ENCODE results near the gene ZBTB7C. TPM values are rescaled to one million over a fixed set of nuclear protein-coding genes. Genes with fewer than 3 reads are reported as not detected.

Gene ZBTB7C
- 15.0 TPM for total RNA-seq
- long read RNA-seq, partial matches to known transcripts, result 11 of 39 reads
- long read RNA-seq, other reads (novel, unspliced or antisense), result 28 of 39 reads

- intact Hi-C loops (cut with DNase I), result no loop called here
- Histone ChIP-seq H3K4me1 (peaks cover 25% of the 10 kb centered on the region), H3K36me3 (no peaks in the 10 kb centered on the region), H3K27ac (peak within 1 kb of the TSS; percentile 79), H3K27me3 (ENCODE audit: low read depth) (peaks cover 31% of the 10 kb centered on the region), H3K4me3 (peak within 1 kb of the TSS; percentile 77), H3K9me3 (no peaks in the 10 kb centered on the region)
- DNase-seq, result peak; percentile 57
- peak; percentile 31 to 46 for ATAC-seq
- TF ChIP-seq CTCF (IDR thresholded peaks at IDR 0.05), result no peak
Observed at GRCh38 chr18:48408727-48409590, at the start of gene ZBTB7C. TSS of gene ZBTB7C (minus strand) at chr18:48409383.

- intact Hi-C loops (cut with DNase I), result no loop called here
- no peak for ATAC-seq
- TF ChIP-seq CTCF (IDR thresholded peaks at IDR 0.05), result no peak
- Histone ChIP-seq H3K4me1 (peaks cover 6% of the 10 kb centered on the region), H3K27ac (no peak overlapping the region), H3K4me3 (no peak overlapping the region), H3K9me3 (no peaks in the 10 kb centered on the region), H3K27me3 (ENCODE audit: low read depth) (no peaks in the 10 kb centered on the region), H3K36me3 (no peaks in the 10 kb centered on the region)
- DNase-seq, result no peak
Observed at GRCh38 chr18:48456838-48457237, 47.7 kb upstream of the ZBTB7C start.

- no peaks in the 10 kb centered on the region for H3K36me3 ChIP-seq
- DNase-seq (no peak), ATAC-seq (peak in 1 of 2 donors; percentile 41)
- no peak for TF ChIP-seq CTCF (IDR thresholded peaks at IDR 0.05)
- H3K4me3 ChIP-seq, result no peak overlapping the region
- H3K9me3 ChIP-seq, result no peaks in the 10 kb centered on the region
- H3K4me1 ChIP-seq, result peaks cover 6% of the 10 kb centered on the region
- intact Hi-C loops (cut with DNase I), result no loop called here
- no peaks in the 10 kb centered on the region for H3K27me3 ChIP-seq (ENCODE audit: low read depth)
- no peak overlapping the region for H3K27ac ChIP-seq
Observed at GRCh38 chr18:48455555-48456478, 46.6 kb upstream of the ZBTB7C start.

GRCh38 chr18:48454261-48454757 is 45.1 kb upstream of the ZBTB7C start:
- ATAC-seq, result no peak
- H3K4me3 ChIP-seq, result no peak overlapping the region
- no peaks in the 10 kb centered on the region for H3K27me3 ChIP-seq (ENCODE audit: low read depth)
- peaks cover 6% of the 10 kb centered on the region for H3K4me1 ChIP-seq
- H3K36me3 ChIP-seq, result no peaks in the 10 kb centered on the region
- H3K27ac ChIP-seq, result no peak overlapping the region
- no peak for TF ChIP-seq CTCF (IDR thresholded peaks at IDR 0.05)
- intact Hi-C loops (cut with DNase I), result no loop called here
- no peaks in the 10 kb centered on the region for H3K9me3 ChIP-seq
- no peak for DNase-seq

- H3K4me1 ChIP-seq, result peaks cover 6% of the 10 kb centered on the region
- no peaks in the 10 kb centered on the region for H3K27me3 ChIP-seq (ENCODE audit: low read depth)
- no peak overlapping the region for H3K4me3 ChIP-seq
- no peak overlapping the region for H3K27ac ChIP-seq
- intact Hi-C loops (cut with DNase I), result no loop called here
- no peaks in the 10 kb centered on the region for H3K9me3 ChIP-seq
- TF ChIP-seq CTCF (IDR thresholded peaks at IDR 0.05), result no peak
- no peak for DNase-seq
- ATAC-seq, result no peak
- H3K36me3 ChIP-seq, result no peaks in the 10 kb centered on the region
Observed at GRCh38 chr18:48453330-48454066, 44.3 kb upstream of the ZBTB7C start.

Measured in lower lobe of right lung (tissue), 2 donors.